Heart left ventricle (tissue), 13 donors: ENCODE data around the gene TSPAN15.

Experiments
- CTCF ChIP-seq, 12 donors: fragments of 200-600 bp; sonication (generic) in 4 of 12; IDR thresholded peaks; one replicate each; pipeline versions ENCODE4 v1.5.0 to v1.8.0; 2018 to 2022; ENCODE audit warnings: antibody characterized with exemption in 12 of 12, mild to moderate bottlenecking in 5 of 12
- POLR2A ChIP-seq, 2 donors: fragments of 450-650 bp; IDR thresholded peaks; one replicate each; pipeline ENCODE4 v1.6.1; 2017; ENCODE audit warnings: antibody characterized with exemption in 2 of 2, mild to moderate bottlenecking in 2 of 2, moderate library complexity in 2 of 2
- donor health status: ischemic (EF 13 %, LVEDD 7.1; RV severe dilation, severe dysfunction).
- donor health status: DM: no; HTN: yes; CAD: no.
- donor health status: DM: no; HTN: no; CAD: no.
- donor health status: ischemic (EF 25% LVEDD 6.9; RV normal size, moderate dysfunction).
- donor health status: ischemic (EF 25% LVEDD 5.7; RV mildly dilated, moderate dysfunction).
- donor health status: ischemic (EF 35%, LVEDD 5.7; RV mildly dilated, moderate dysfunction).
- donor health status: nonischemic (EF 11% LVEDD 7.7; RV severe dilation, severe dysfunction).
- donor health status: DM: yes; HTN: yes; CAD: no.
- donor health status: PGD.
- donor health status: ischemic (EF 29% LVEDD 5.4; RV normal size, mild dysfunction).
- donor health status: nonischemic (EF 23%, LVEDD 6.1; RV moderate dilation, normal function).

GRCh38 chr10:69473304-69473990 is 22.2 kb downstream of the TSPAN15 start:
- TF ChIP-seq POLR2A (IDR thresholded peaks at IDR 0.05) (no peak), CTCF (IDR thresholded peaks at IDR 0.05) (no peak)
